SK-N-SH (cell line): Measurements from ENCODE around the gene TNNC1. TPM values are rescaled to one million over a fixed set of nuclear protein-coding genes. Genes with fewer than 3 reads are reported as not detected.

Experiments
- CTCF ChIA-PET: fragments of 300-600, 350-600 bp; formaldehyde crosslinking; extraction: SDS; loops from one replicate; lab custom pipeline; 2021; lab: Yijun Ruan, JAX
- POLR2A ChIA-PET: fragments of 350-600 bp; sonication (Branson Sonifier 250); formaldehyde crosslinking; extraction: SDS; loops from one replicate; lab custom pipeline; 2020; ENCODE audit warnings: antibody characterized with exemption, inconsistent platforms; lab: Yijun Ruan, JAX
- DNase-seq: peaks from one replicate; pipeline ENCODE4 v3.0.0; 2012
- H2AFZ ChIP-seq: fragments of 200-600 bp; sonication (generic); 2 replicates; pipeline ENCODE4 v1.8.1; 2016; ENCODE audit warnings: antibody characterized with exemption, mild to moderate bottlenecking, low read depth
- H3F3A ChIP-seq: fragments of 200-600 bp; sonication (generic); replicated peaks from 2 replicates; pipeline ENCODE3; 2016; ENCODE audit warnings: antibody characterized with exemption, mild to moderate bottlenecking; ENCODE audit not compliant: insufficient read depth
- H3K27ac ChIP-seq, 2 experiments: fragments of 200-500 bp in 1 of 2; fragments of 200-600 bp in 1 of 2; sonication (Bioruptor generic) in 1 of 2; sonication (generic), shearing (Covaris generic) in 1 of 2; 2 replicates each; pipeline versions ENCODE4 v1.5.1 to v1.6.1; 2014 to 2016; ENCODE audit warnings: low read depth in 2 of 2, inconsistent platforms in 1 of 2, low read length in 1 of 2, mild to moderate bottlenecking in 1 of 2, mixed read lengths in 1 of 2
- H3K27me3 ChIP-seq: fragments of 200-600 bp; sonication (generic), shearing (Covaris generic); 2 replicates; pipeline ENCODE4 v1.6.1; 2016; ENCODE audit warnings: mixed run types; ENCODE audit not compliant: insufficient read depth
- H3K36me3 ChIP-seq, 2 experiments: fragments of 200-500 bp in 1 of 2; fragments of 200-600 bp in 1 of 2; sonication (Bioruptor generic) in 1 of 2; sonication (generic) in 1 of 2; replicated peaks in 1 of 2; 2 replicates each; pipeline versions ENCODE3 to v1.5.1; 2014 to 2016; ENCODE audit warnings: low read length in 1 of 2, mild to moderate bottlenecking in 1 of 2; ENCODE audit not compliant: insufficient read depth in 2 of 2, control insufficient read depth in 1 of 2
- H3K4me1 ChIP-seq, 2 experiments: fragments of 200-500 bp in 1 of 2; fragments of 200-600 bp in 1 of 2; sonication (Bioruptor generic) in 1 of 2; sonication (generic), shearing (Covaris generic) in 1 of 2; 2 replicates each; pipeline versions ENCODE4 v1.5.1 to v1.6.1; 2014 to 2016; ENCODE audit warnings: low read depth in 1 of 2, low read length in 1 of 2, mixed run types in 1 of 2; ENCODE audit not compliant: insufficient read depth in 2 of 2, control insufficient read depth in 1 of 2
- H3K4me2 ChIP-seq: fragments of 200-600 bp; sonication (generic), shearing (Covaris generic); 2 replicates; pipeline ENCODE4 v1.6.1; 2017; ENCODE audit warnings: mixed run types
- H3K4me3 ChIP-seq, 2 experiments: fragments of 200-500 bp in 1 of 2; fragments of 200-600 bp in 1 of 2; sonication (Bioruptor generic) in 1 of 2; sonication (generic), shearing (Covaris generic) in 1 of 2; 2 replicates each; pipeline versions ENCODE4 v1.5.1 to v1.8.1; 2014 to 2016; ENCODE audit warnings: low read depth in 2 of 2, inconsistent platforms in 1 of 2, low read length in 1 of 2, mild to moderate bottlenecking in 1 of 2, mixed read lengths in 1 of 2, moderate library complexity in 1 of 2
- H3K79me2 ChIP-seq: fragments of 200-600 bp; sonication (generic); 2 replicates; pipeline ENCODE4 v1.8.1; 2017; ENCODE audit warnings: mild to moderate bottlenecking; ENCODE audit not compliant: insufficient read depth
- H3K9ac ChIP-seq: fragments of 200-600 bp; sonication (generic); 2 replicates; pipeline ENCODE4 v1.6.1; 2017; ENCODE audit warnings: mixed run types
- H3K9me2 ChIP-seq: fragments of 200-600 bp; sonication (generic); 2 replicates; pipeline ENCODE4 v1.6.1; 2017; ENCODE audit warnings: mixed run types
- H3K9me3 ChIP-seq: fragments of 200-600 bp; sonication (generic); 2 replicates; pipeline ENCODE4 v1.6.1; 2017; ENCODE audit warnings: mixed run types, mild to moderate bottlenecking, moderate library complexity
- H4K20me1 ChIP-seq: fragments of 200-600 bp; sonication (generic); 2 replicates; pipeline ENCODE4 v1.6.1; 2017; ENCODE audit warnings: mild to moderate bottlenecking, mixed run types; ENCODE audit not compliant: insufficient read depth
- CHD2 ChIP-seq: fragments of 150-350 bp; IDR thresholded peaks from 2 replicates; pipeline ENCODE4 v1.6.1; 2018; ENCODE audit warnings: low read length; ENCODE audit not compliant: partially characterized antibody
- EP300 ChIP-seq, 2 experiments: IDR thresholded peaks; 2 replicates each; pipeline versions ENCODE4 v1.4.0 to v1.6.1; 2012; ENCODE audit warnings: borderline replicate concordance in 1 of 2, low read depth in 1 of 2, low read length in 1 of 2
- FOSL2 ChIP-seq: IDR thresholded peaks from 2 replicates; pipeline ENCODE4 v1.4.0; 2012; ENCODE audit warnings: low read depth, mild to moderate bottlenecking, moderate library complexity, borderline replicate concordance
- FOXJ3 ChIP-seq: sonication (generic); formaldehyde crosslinking; IDR thresholded peaks from 2 replicates; pipeline ENCODE4 v1.5.1; 2020; ENCODE audit warnings: mild to moderate bottlenecking, missing genetic modification reagents
- MEF2A ChIP-seq: IDR thresholded peaks from 2 replicates; pipeline ENCODE4 v1.4.0; 2012; ENCODE audit warnings: low read depth, borderline replicate concordance
- MXI1 ChIP-seq: IDR thresholded peaks from 2 replicates; pipeline ENCODE4 v1.6.1; 2012; ENCODE audit warnings: mild to moderate bottlenecking, low read depth, low read length, improper control_type of control experiment
- NRF1 ChIP-seq: IDR thresholded peaks from 2 replicates; pipeline ENCODE4 v1.6.1; 2012; ENCODE audit warnings: low read depth, mild to moderate bottlenecking, low read length
- RAD21 ChIP-seq: IDR thresholded peaks from 2 replicates; pipeline ENCODE4 v1.6.1; 2012; ENCODE audit warnings: mild to moderate bottlenecking, low read length
- RFX5 ChIP-seq: IDR thresholded peaks from 2 replicates; pipeline ENCODE4 v1.6.1; 2012; ENCODE audit warnings: mild to moderate bottlenecking, improper control_type of control experiment, low read length
- RXRA ChIP-seq: IDR thresholded peaks from 2 replicates; pipeline ENCODE4 v1.4.0; 2012; ENCODE audit warnings: low read depth, mild to moderate bottlenecking, borderline replicate concordance
- SIN3A ChIP-seq: IDR thresholded peaks from 2 replicates; pipeline ENCODE4 v1.6.1; 2012; ENCODE audit warnings: low read depth, mild to moderate bottlenecking, low read length, moderate library complexity, borderline replicate concordance
- TCF12 ChIP-seq: IDR thresholded peaks from 2 replicates; pipeline ENCODE4 v1.4.0; 2012
- TEAD4 ChIP-seq: IDR thresholded peaks from 2 replicates; pipeline ENCODE4 v1.4.0; 2012; ENCODE audit warnings: mild to moderate bottlenecking, borderline replicate concordance; ENCODE audit not compliant: insufficient read depth
- YY1 ChIP-seq: IDR thresholded peaks from 2 replicates; pipeline ENCODE4 v1.4.0; 2012; ENCODE audit warnings: low read depth, mild to moderate bottlenecking
- WGBS: methylation state at CpG from one replicate; pipeline ENCODE4 v1.1.6; 2017; ENCODE audit warnings: low lambda C conversion rate; 5-methylcytosine and 5-hydroxymethylcytosine counted together
- polyA plus RNA-seq, 3 experiments: library from polyadenylated mRNA; depleted of rRNA; stranded (reverse); fragments of >200 nt; gene quantifications; 2 replicates each; pipeline ENCODE4 v1.2.3, GENCODE V29; 2012
- TF ChIP-seq, protein P1 (sequence below): IDR thresholded peaks from 2 replicates; pipeline ENCODE4 v1.6.1; 2012; ENCODE audit warnings: mild to moderate bottlenecking, low read depth, low read length, moderate library complexity
- TF ChIP-seq, protein P2 (sequence below): IDR thresholded peaks from 2 replicates; pipeline ENCODE4 v1.4.0; 2012; ENCODE audit warnings: low read depth, borderline replicate concordance

Gene TNNC1
- polyA plus RNA-seq, 1 of the 3 experiments (the other 2 are of a cell fraction): 2.6 TPM

DNA sequence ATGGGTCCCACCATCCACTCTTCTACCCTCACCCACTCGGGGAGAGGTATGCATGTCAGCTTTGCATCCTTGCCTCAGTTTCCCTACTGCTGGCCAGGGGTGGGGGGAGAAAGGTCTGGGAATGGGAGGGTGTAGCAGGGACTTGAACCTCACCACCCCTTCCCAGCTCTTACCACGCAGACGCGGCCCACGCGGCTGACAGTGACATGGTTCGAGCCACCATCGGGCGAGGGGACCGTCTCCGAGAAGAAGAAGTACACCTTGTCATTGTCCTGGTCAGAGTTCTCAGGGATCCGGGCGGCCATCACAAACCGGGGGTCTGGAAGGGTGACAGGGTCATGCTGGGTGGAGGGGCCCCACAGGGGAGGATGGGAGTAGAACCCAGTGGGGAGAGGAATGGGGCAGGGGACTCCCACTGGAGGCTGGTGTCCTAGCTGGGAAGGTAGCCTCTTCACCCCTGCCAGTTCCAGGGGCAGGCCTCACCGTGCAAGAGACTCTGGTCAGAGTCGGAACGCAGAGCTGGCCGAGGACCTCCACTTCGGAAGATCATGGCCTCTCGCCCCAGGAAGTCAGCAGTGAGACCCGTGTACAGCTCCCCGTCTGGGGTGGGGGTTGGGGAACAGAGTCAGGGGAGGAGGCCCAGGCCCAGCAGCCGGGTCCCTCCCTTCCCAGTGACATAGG lies 12.6 kb downstream of the TNNC1 start:
- CTCF ChIA-PET: interaction anchor here (1.0 to 16.5 kb wide), 3 partner anchors 16 to 221 kb away, joined by 3 to 578 read pairs (median 3); no protein-coding TSS in a partner anchor
- TF ChIP-seq FOXJ3 (no peak), NRF1 (no peak), TEAD4 (no peak)
- TF ChIP-seq, all 33 proteins: peak for 0
- POLR2A ChIA-PET: no interaction called here

DNA sequence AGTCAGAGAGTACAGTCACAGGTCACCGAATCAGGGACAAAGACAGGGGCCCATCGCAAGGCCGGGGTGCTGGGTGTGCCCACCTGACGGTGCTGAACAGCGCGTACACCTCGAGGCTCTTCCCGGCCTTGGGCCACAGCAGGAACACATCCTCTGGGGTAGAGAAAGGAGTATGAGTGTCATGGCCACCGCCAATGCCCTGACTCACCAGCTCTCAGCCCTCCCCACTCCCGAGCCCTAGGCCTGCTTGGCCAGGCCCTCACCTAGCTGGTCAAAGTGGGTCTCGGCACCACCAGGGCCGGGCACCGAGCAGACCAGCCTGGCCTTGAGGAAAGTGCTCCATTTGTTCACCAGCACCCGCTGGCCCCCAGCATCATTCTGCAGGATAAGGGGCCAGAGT lies 13.2 kb downstream of the TNNC1 start:
- H3K27ac ChIP-seq: no peak overlapping the region
- TF ChIP-seq RFX5 (no peak), RAD21 (no peak)
- TF ChIP-seq, protein P1, sequence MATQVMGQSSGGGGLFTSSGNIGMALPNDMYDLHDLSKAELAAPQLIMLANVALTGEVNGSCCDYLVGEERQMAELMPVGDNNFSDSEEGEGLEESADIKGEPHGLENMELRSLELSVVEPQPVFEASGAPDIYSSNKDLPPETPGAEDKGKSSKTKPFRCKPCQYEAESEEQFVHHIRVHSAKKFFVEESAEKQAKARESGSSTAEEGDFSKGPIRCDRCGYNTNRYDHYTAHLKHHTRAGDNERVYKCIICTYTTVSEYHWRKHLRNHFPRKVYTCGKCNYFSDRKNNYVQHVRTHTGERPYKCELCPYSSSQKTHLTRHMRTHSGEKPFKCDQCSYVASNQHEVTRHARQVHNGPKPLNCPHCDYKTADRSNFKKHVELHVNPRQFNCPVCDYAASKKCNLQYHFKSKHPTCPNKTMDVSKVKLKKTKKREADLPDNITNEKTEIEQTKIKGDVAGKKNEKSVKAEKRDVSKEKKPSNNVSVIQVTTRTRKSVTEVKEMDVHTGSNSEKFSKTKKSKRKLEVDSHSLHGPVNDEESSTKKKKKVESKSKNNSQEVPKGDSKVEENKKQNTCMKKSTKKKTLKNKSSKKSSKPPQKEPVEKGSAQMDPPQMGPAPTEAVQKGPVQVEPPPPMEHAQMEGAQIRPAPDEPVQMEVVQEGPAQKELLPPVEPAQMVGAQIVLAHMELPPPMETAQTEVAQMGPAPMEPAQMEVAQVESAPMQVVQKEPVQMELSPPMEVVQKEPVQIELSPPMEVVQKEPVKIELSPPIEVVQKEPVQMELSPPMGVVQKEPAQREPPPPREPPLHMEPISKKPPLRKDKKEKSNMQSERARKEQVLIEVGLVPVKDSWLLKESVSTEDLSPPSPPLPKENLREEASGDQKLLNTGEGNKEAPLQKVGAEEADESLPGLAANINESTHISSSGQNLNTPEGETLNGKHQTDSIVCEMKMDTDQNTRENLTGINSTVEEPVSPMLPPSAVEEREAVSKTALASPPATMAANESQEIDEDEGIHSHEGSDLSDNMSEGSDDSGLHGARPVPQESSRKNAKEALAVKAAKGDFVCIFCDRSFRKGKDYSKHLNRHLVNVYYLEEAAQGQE: no peak
- no peak for DNase-seq
- ChIA-PET CTCF (interaction anchor here (16.5 kb wide), 1 partner anchor 15 kb away, joined by 578 read pairs; no protein-coding TSS in a partner anchor), POLR2A (no interaction called here)
- no peaks in the 10 kb centered on the region for H3K9me3 ChIP-seq
- 81% methylated on average over 5 of the region's 14 CpGs for WGBS
- no peak overlapping the region for H3K9ac ChIP-seq
- no peak overlapping the region for H3K4me2 ChIP-seq
- no peaks in the 10 kb centered on the region for H3K79me2 ChIP-seq
- no peaks in the 10 kb centered on the region for H3K9me2 ChIP-seq
- no peaks in the 10 kb centered on the region for H3F3A ChIP-seq
- H2AFZ ChIP-seq: no peak overlapping the region
- H3K4me1 ChIP-seq: peaks cover 0 to 3% of the 10 kb centered on the region in 2 experiments; a peak in 1 of 4 replicates
- H4K20me1 ChIP-seq: no peaks in the 10 kb centered on the region
- no peaks in the 10 kb centered on the region for H3K27me3 ChIP-seq
- no peaks in the 10 kb centered on the region for H3K36me3 ChIP-seq
- no peak overlapping the region for H3K4me3 ChIP-seq

More for the DNA sequence above, 12.6 kb downstream of the TNNC1 start:
- Histone ChIP-seq H3K9me2 (no peaks in the 10 kb centered on the region), H3K4me2 (no peak overlapping the region), H3K27me3 (no peaks in the 10 kb centered on the region), H3K9me3 (no peaks in the 10 kb centered on the region), H4K20me1 (no peaks in the 10 kb centered on the region), H3F3A (no peaks in the 10 kb centered on the region), H3K27ac (no peak overlapping the region), H2AFZ (no peak overlapping the region), H3K79me2 (no peaks in the 10 kb centered on the region), H3K9ac (no peak overlapping the region), H3K4me3 (no peak overlapping the region), H3K36me3 (no peaks in the 10 kb centered on the region), H3K4me1 (peaks cover 0 to 3% of the 10 kb centered on the region in 2 experiments; a peak in 1 of 4 replicates)
- DNase-seq: peak; percentile 20
- WGBS: 91% methylated on average over 13 of the region's 23 CpGs

DNA sequence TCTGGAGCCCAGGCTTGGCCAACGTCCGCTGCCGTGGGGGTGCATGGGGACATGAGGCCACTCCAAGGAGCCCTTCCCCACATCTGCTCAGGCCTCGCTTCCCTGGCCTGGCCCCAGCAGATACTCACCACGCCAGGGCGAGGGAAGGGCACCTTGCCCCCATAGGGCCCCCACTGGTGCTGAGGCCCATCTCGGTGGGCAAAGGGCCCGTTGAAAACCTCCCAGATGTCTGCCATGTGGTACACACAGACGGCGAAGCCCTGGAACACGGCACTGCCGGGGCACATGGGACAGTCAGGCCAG lies 13.6 kb downstream of the TNNC1 start:
- Histone ChIP-seq H3K9me3 (no peaks in the 10 kb centered on the region), H2AFZ (no peak overlapping the region), H3K27ac (no peak overlapping the region), H3K9me2 (no peaks in the 10 kb centered on the region), H3K4me1 (peaks cover 0 to 2% of the 10 kb centered on the region in 2 experiments; a peak in 1 of 4 replicates), H4K20me1 (no peaks in the 10 kb centered on the region), H3K27me3 (no peaks in the 10 kb centered on the region), H3F3A (no peaks in the 10 kb centered on the region), H3K36me3 (no peaks in the 10 kb centered on the region), H3K9ac (no peak overlapping the region), H3K4me3 (no peak overlapping the region), H3K79me2 (no peaks in the 10 kb centered on the region), H3K4me2 (no peak overlapping the region)
- CTCF ChIA-PET: interaction anchor here (16.5 kb wide), 1 partner anchor 15 kb away, joined by 578 read pairs; no protein-coding TSS in a partner anchor
- POLR2A ChIA-PET: no interaction called here
- WGBS: 97% methylated on average over 4 of the region's 12 CpGs
- DNase-seq: no peak
- TF ChIP-seq RXRA (no peak), SIN3A (no peak), MEF2A (no peak), FOSL2 (no peak), MXI1 (no peak), TCF12 (no peak), CHD2 (no peak), NRF1 (no peak), RFX5 (no peak), EP300 (IDR thresholded peaks at IDR 0.05; ENCODE audit: borderline replicate concordance in 1 of 2, low read depth in 1 of 2, low read length in 1 of 2) (no peak), YY1 (no peak)
- TF ChIP-seq, protein P2, sequence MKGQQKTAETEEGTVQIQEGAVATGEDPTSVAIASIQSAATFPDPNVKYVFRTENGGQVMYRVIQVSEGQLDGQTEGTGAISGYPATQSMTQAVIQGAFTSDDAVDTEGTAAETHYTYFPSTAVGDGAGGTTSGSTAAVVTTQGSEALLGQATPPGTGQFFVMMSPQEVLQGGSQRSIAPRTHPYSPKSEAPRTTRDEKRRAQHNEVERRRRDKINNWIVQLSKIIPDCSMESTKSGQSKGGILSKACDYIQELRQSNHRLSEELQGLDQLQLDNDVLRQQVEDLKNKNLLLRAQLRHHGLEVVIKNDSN: no peak
